Measurements from ENCODE around the gene LY9.

The LY9 gene

DNA sequence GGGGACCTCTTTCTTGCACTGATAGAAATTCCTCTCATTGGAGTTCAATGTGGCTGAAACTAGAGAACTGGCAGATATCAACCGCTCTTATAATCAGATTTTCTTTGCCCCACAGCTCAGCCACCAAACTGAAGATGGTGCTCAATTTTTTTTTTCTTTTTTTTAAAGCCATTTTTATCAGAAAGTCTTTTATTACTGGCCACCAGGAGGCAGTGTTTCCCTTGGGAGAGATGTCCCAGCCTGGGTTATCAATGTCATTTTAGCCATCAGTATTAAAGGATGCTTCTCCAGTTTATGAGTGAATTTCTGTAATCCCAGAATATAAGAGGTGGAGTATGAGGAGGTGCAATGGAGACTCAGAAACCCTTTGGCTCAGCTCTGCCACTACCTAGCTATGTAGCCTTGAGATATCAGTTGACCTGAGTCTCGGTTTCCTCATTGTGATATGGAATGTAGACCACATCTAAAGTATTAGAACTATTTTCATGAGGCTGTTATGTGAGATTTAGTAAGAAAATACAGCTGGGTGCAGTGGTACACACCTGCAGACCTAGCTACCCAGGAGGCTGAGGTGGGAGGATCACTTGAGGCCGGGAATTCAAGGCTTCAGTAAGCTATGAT lies 39.1 kb downstream of the LY9 start:
- no peak overlapping the region for H3K27ac ChIP-seq (ENCODE audit: low read depth, low read length)
- H3K36me3 ChIP-seq (ENCODE audit: control insufficient read depth in 5 of 5, insufficient read depth in 5 of 5, low read length in 5 of 5), result no peaks in the 10 kb centered on the region
- peaks cover 0 to 16% (median 14%) of the 10 kb centered on the region in 5 donors for H3K4me1 ChIP-seq (ENCODE audit: control insufficient read depth in 5 of 5, insufficient read depth in 5 of 5, low read length in 5 of 5)
- no peak overlapping the region for H3K9ac ChIP-seq (ENCODE audit: low read length in 5 of 5)
- no peak overlapping the region for H3K4me3 ChIP-seq (ENCODE audit: low read depth in 1 of 5, low read length in 5 of 5)
- H3K27me3 ChIP-seq (ENCODE audit: control insufficient read depth in 5 of 5, insufficient read depth in 4 of 5, low read length in 5 of 5), result peaks cover 0 to 3% (median 0%) of the 10 kb centered on the region in 5 donors
- no peaks in the 10 kb centered on the region for H3K9me3 ChIP-seq (ENCODE audit: control insufficient read depth in 5 of 5, low read length in 5 of 5)

DNA sequence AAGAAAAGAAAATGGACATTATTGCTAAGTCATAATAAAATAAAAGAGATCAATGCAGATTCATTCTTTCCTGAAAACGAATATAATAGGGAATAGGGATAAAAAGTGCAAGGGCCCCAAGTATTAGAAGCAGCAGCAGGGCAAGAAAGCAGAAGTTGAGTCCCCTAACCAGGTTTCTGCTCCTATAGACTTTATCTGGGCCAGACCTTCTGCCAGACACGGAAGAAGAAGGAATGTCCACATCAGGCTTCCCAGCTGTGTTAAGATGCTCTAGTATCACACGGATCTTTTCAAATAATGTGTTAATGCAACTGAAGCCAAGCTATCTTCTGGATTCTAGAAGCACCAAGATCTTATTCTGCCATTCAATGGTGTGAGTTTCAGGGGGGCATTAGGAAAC lies 39.8 kb downstream of the LY9 start:
- no peak overlapping the region for H3K27ac ChIP-seq (ENCODE audit: low read depth, low read length)

DNA sequence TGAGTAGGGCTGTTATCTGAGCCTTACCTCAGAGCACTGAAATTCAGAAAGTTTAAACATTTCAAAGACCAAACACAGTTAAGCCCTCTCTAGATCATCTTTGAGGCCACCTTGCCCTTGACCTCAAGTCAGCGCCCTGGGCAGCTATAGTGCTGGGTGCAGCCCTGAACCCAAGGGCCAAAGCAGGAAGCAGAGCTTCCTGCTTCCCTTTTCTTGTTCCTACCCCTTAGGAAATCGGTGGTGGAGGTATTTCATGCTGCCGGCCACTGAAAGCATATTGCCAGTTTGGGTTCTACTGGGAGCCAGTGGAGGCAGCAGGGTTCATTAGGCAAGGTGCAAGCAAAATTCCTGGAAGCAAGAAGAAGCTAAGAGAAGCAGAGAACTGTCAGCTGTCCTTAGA lies 40.6 kb downstream of the LY9 start:
- Histone ChIP-seq H3K9me3 (ENCODE audit: control insufficient read depth in 5 of 5, low read length in 5 of 5) (no peaks in the 10 kb centered on the region), H3K36me3 (ENCODE audit: control insufficient read depth in 5 of 5, insufficient read depth in 5 of 5, low read length in 5 of 5) (no peaks in the 10 kb centered on the region), H3K9ac (ENCODE audit: low read length in 5 of 5) (no peak overlapping the region), H3K4me3 (ENCODE audit: low read depth in 1 of 5, low read length in 5 of 5) (no peak overlapping the region), H3K27me3 (ENCODE audit: control insufficient read depth in 5 of 5, insufficient read depth in 4 of 5, low read length in 5 of 5) (peaks cover 0 to 2% (median 0%) of the 10 kb centered on the region in 5 donors), H3K27ac (ENCODE audit: low read depth, low read length) (no peak overlapping the region), H3K4me1 (ENCODE audit: control insufficient read depth in 5 of 5, insufficient read depth in 5 of 5, low read length in 5 of 5) (peaks cover 0 to 16% (median 14%) of the 10 kb centered on the region in 5 donors)

More for the DNA sequence above, 39.8 kb downstream of the LY9 start:
- Histone ChIP-seq H3K9ac (ENCODE audit: low read length in 5 of 5) (no peak overlapping the region), H3K4me1 (ENCODE audit: control insufficient read depth in 5 of 5, insufficient read depth in 5 of 5, low read length in 5 of 5) (peaks cover 0 to 16% (median 14%) of the 10 kb centered on the region in 5 donors), H3K36me3 (ENCODE audit: control insufficient read depth in 5 of 5, insufficient read depth in 5 of 5, low read length in 5 of 5) (no peaks in the 10 kb centered on the region), H3K9me3 (ENCODE audit: control insufficient read depth in 5 of 5, low read length in 5 of 5) (no peaks in the 10 kb centered on the region), H3K4me3 (ENCODE audit: low read depth in 1 of 5, low read length in 5 of 5) (no peak overlapping the region), H3K27me3 (ENCODE audit: control insufficient read depth in 5 of 5, insufficient read depth in 4 of 5, low read length in 5 of 5) (no peaks in the 10 kb centered on the region)

DNA sequence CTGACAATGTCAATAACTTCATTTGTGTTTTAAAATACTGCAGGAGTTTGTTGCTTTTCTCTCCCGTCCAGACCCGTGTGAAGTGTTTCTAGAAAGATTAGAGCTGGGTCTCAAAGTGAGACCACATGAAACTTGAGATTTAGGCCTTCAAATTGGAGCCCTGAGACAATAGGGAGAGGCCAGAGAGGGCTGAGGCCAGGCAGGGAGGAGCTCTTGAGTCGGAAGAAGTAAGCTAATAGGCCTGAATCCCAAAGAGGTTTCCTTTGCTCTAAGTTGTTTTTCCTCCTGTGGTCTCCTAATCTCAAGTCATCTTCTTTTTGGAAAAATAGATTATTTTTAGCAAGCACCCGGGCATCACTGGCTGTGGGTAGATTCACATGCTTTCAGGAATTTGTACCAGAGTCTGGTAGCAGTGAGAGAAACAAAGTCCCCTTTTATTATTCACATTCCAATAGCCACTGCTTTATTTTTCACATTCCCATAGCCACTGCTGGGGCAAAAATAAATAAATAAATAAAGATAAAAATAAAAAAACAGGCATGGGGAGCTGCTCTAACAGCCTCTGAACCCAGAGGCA lies 41.1 kb downstream of the LY9 start:
- Histone ChIP-seq H3K4me1 (ENCODE audit: control insufficient read depth in 5 of 5, insufficient read depth in 5 of 5, low read length in 5 of 5) (peaks cover 0 to 16% (median 14%) of the 10 kb centered on the region in 5 donors), H3K27ac (ENCODE audit: low read depth, low read length) (no peak overlapping the region), H3K27me3 (ENCODE audit: control insufficient read depth in 5 of 5, insufficient read depth in 4 of 5, low read length in 5 of 5) (peaks cover 0 to 2% (median 0%) of the 10 kb centered on the region in 5 donors), H3K9ac (ENCODE audit: low read length in 5 of 5) (no peak overlapping the region), H3K9me3 (ENCODE audit: control insufficient read depth in 5 of 5, low read length in 5 of 5) (no peaks in the 10 kb centered on the region), H3K36me3 (ENCODE audit: control insufficient read depth in 5 of 5, insufficient read depth in 5 of 5, low read length in 5 of 5) (no peaks in the 10 kb centered on the region), H3K4me3 (ENCODE audit: low read depth in 1 of 5, low read length in 5 of 5) (no peak overlapping the region)

DNA sequence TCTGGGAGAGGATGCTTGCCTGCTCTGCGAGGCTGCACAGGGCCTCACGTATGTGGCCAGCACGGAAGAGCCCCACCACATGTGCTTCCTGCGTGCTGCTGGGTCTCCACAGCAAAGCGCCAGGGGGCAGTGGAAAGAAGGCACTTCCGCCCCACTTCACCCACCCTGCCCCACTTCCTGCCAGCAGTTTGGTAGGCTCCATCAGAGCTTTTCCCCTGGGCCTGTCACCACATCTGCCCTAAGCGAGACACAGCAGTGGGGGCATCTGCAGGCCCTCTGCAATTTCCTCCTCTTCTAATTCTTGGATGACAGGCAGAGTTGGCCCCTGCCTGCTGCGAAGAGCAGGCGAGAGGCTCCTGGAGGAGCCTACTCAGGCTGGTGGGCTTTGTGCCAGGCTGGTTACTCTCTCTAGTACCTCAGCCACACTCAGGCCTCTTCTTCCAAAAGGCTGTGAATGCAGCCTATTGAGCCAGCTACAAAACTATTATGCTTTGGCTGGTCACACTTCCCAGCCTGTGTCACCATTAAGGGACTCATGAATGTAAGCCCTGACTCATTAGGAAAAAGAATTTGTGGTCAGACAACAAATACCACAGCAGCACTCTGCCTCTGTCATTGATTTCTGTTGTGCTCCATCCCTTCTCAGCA lies 41.7 kb downstream of the LY9 start:
- H3K9ac ChIP-seq (ENCODE audit: low read length in 5 of 5), result no peak overlapping the region
- no peaks in the 10 kb centered on the region for H3K36me3 ChIP-seq (ENCODE audit: control insufficient read depth in 5 of 5, insufficient read depth in 5 of 5, low read length in 5 of 5)
- peaks cover 0 to 2% (median 0%) of the 10 kb centered on the region in 5 donors for H3K27me3 ChIP-seq (ENCODE audit: control insufficient read depth in 5 of 5, insufficient read depth in 4 of 5, low read length in 5 of 5)
- H3K4me1 ChIP-seq (ENCODE audit: control insufficient read depth in 5 of 5, insufficient read depth in 5 of 5, low read length in 5 of 5), result peaks cover 0 to 16% (median 14%) of the 10 kb centered on the region in 5 donors
- H3K4me3 ChIP-seq (ENCODE audit: low read depth in 1 of 5, low read length in 5 of 5), result no peak overlapping the region
- no peak overlapping the region for H3K27ac ChIP-seq (ENCODE audit: low read depth, low read length)
- no peaks in the 10 kb centered on the region for H3K9me3 ChIP-seq (ENCODE audit: control insufficient read depth in 5 of 5, low read length in 5 of 5)

DNA sequence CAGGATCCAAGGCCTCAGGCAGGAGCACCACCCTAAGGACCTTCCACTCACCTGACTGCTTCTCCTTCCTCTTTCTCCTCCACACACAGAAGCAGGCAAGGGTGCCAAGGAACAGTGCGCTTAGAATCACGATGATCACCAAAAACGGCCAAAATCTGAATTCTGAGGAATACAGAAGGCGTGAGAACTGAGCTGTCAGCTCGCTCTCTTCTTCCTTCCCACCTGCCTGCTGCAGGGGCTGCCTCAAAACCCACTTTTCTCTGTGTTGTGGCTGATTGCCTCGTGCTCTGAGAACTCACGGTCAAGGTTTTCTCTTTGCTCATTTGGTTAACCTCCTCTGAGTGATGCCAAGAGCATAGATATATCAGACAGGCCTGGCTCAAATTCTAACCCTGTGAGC lies 42.9 kb downstream of the LY9 start:
- Histone ChIP-seq H3K4me3 (ENCODE audit: low read depth in 1 of 5, low read length in 5 of 5) (no peak overlapping the region), H3K27me3 (ENCODE audit: control insufficient read depth in 5 of 5, insufficient read depth in 4 of 5, low read length in 5 of 5) (peaks cover 0 to 3% (median 0%) of the 10 kb centered on the region in 5 donors), H3K4me1 (ENCODE audit: control insufficient read depth in 5 of 5, insufficient read depth in 5 of 5, low read length in 5 of 5) (peaks cover 0 to 16% (median 14%) of the 10 kb centered on the region in 5 donors), H3K36me3 (ENCODE audit: control insufficient read depth in 5 of 5, insufficient read depth in 5 of 5, low read length in 5 of 5) (no peaks in the 10 kb centered on the region), H3K9me3 (ENCODE audit: control insufficient read depth in 5 of 5, low read length in 5 of 5) (no peaks in the 10 kb centered on the region), H3K9ac (ENCODE audit: low read length in 5 of 5) (no peak overlapping the region), H3K27ac (ENCODE audit: low read depth, low read length) (no peak overlapping the region)

DNA sequence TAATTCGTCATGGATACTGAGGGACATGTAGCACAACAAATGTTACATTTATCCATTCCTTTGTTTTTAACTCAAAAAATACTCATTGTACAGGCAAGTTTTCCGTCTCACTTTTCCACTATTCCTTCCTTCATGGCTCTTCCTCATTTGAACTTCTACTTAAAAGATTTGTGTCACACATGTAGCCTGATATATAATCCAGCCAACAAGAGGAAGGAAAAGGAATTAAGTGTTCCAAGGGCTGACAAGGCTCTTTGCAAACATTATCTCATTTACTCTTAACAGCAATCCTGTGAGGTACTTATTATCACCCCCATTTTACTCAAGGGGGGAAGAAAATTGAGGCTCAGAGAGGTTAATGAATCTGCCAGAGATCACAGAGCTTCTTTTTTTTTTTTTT lies 43.8 kb downstream of the LY9 start:
- Histone ChIP-seq H3K27me3 (ENCODE audit: control insufficient read depth in 5 of 5, insufficient read depth in 4 of 5, low read length in 5 of 5) (peaks cover 0 to 3% (median 0%) of the 10 kb centered on the region in 5 donors), H3K27ac (ENCODE audit: low read depth, low read length) (no peak overlapping the region), H3K4me1 (ENCODE audit: control insufficient read depth in 5 of 5, insufficient read depth in 5 of 5, low read length in 5 of 5) (peaks cover 0 to 16% (median 14%) of the 10 kb centered on the region in 5 donors), H3K9me3 (ENCODE audit: control insufficient read depth in 5 of 5, low read length in 5 of 5) (no peaks in the 10 kb centered on the region), H3K4me3 (ENCODE audit: low read depth in 1 of 5, low read length in 5 of 5) (no peak overlapping the region), H3K36me3 (ENCODE audit: control insufficient read depth in 5 of 5, insufficient read depth in 5 of 5, low read length in 5 of 5) (no peaks in the 10 kb centered on the region), H3K9ac (ENCODE audit: low read length in 5 of 5) (no peak overlapping the region)

DNA sequence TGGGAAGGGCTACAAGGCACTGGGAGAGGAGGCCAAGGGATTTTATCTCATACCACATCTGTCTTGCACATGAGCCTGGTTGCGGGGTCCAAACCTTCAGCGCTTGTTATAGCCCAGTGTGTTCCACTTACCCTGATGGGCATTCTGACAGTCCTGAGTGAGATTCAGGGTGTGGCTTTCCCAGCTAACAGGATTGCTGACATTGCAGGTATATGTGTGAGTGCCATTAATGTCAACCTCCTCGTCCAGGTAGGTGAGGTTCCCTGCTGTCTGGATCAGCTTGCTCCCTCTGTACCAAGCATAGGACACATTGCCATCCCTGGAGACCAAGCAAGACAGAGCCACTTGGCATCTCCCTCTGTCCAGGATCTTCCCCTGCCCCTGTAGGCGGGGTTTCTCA lies 45.1 kb downstream of the LY9 start:
- H3K4me1 ChIP-seq (ENCODE audit: control insufficient read depth in 5 of 5, insufficient read depth in 5 of 5, low read length in 5 of 5), result peaks cover 0 to 16% (median 14%) of the 10 kb centered on the region in 5 donors
- H3K27ac ChIP-seq (ENCODE audit: low read depth, low read length), result no peak overlapping the region
- H3K36me3 ChIP-seq (ENCODE audit: control insufficient read depth in 5 of 5, insufficient read depth in 5 of 5, low read length in 5 of 5), result no peaks in the 10 kb centered on the region
- H3K9ac ChIP-seq (ENCODE audit: low read length in 5 of 5), result no peak overlapping the region
- H3K9me3 ChIP-seq (ENCODE audit: control insufficient read depth in 5 of 5, low read length in 5 of 5), result no peaks in the 10 kb centered on the region
- no peak overlapping the region for H3K4me3 ChIP-seq (ENCODE audit: low read depth in 1 of 5, low read length in 5 of 5)
- peaks cover 0 to 3% (median 0%) of the 10 kb centered on the region in 5 donors for H3K27me3 ChIP-seq (ENCODE audit: control insufficient read depth in 5 of 5, insufficient read depth in 4 of 5, low read length in 5 of 5)

DNA sequence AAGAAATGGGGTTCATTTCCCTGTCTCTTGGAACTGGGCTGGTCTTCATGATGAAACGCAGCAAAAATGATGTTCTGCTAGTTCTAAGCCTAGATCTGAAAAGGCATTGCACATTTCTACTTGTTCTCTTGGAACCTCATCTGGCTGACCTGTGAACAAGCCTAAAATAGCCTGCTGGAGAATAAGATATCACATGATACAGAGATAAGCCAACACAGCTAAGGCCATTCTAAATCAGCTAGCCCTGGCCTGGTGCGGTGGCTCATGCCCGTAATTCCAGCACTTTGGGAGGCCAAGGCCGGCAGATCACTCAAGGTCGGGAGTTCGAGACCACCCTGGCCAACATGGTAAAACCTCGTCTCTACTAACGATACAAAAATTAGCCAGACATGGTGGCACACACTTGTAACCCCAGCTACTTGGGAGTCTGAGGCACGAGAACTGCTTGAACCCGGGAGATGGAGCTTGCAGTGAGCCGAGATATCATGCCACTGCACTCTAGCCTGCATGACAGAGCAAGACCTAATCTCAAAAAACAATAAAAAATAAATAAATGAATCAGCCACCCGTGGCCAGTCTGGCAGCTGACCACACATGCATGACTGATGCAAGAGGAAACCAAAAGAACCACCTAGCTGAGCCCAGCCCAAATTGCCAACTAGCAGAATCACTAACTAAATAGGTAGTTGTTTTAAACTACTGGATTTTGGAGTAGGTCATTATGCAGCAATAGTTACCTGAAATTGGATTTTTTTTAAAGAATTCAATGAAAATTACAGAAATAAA lies 48.7 kb downstream of the LY9 start:
- Histone ChIP-seq H3K9ac (ENCODE audit: low read length in 5 of 5) (no peak overlapping the region), H3K36me3 (ENCODE audit: control insufficient read depth in 5 of 5, insufficient read depth in 5 of 5, low read length in 5 of 5) (no peaks in the 10 kb centered on the region), H3K4me1 (ENCODE audit: control insufficient read depth in 5 of 5, insufficient read depth in 5 of 5, low read length in 5 of 5) (no peaks in the 10 kb centered on the region), H3K9me3 (ENCODE audit: control insufficient read depth in 5 of 5, low read length in 5 of 5) (peaks cover 0 to 3% (median 0%) of the 10 kb centered on the region in 5 donors), H3K27me3 (ENCODE audit: control insufficient read depth in 5 of 5, insufficient read depth in 4 of 5, low read length in 5 of 5) (peaks cover 0 to 3% (median 0%) of the 10 kb centered on the region in 5 donors), H3K4me3 (ENCODE audit: low read depth in 1 of 5, low read length in 5 of 5) (no peak overlapping the region), H3K27ac (ENCODE audit: low read depth, low read length) (no peak overlapping the region)
